ENCODE results near the gene IMMT.

The IMMT gene

DNA sequence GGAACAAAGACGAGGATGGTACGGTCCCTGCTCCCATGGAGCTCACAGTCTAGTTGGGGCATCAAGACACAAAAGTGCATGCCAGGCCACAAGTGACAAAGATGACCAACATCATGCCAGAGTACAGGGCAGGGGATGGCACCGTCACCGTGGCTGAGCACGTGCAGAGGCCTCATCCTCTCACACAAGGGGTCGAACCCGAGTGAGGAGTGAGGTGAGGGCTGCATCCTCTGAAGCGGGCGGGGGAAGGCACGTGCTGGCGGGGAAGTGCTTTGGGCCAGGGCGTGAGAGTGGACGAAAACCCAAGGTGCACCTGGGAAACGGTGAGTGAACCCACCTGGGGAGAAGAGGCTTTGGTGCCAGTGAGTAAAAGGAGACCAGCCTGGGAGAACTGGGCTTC is 45.0 kb upstream of the IMMT start:
- Histone ChIP-seq H3K9ac (no peak overlapping the region), H3K4me3 (ENCODE audit: low read depth, low read length) (no peak overlapping the region), H3K4me1 (no peaks in the 10 kb centered on the region), H3K79me2 (no peaks in the 10 kb centered on the region), H3K27ac (no peak overlapping the region), H3K27me3 (ENCODE audit: control insufficient read depth, insufficient read depth, low read length) (no peaks in the 10 kb centered on the region), H2AFZ (no peak overlapping the region), H3K36me3 (ENCODE audit: control insufficient read depth, insufficient read depth, low read length) (no peaks in the 10 kb centered on the region), H3K9me3 (ENCODE audit: control insufficient read depth, low read length) (no peaks in the 10 kb centered on the region), H3K4me2 (ENCODE audit: low read length) (no peak overlapping the region)
- TF ChIP-seq, protein P1, sequence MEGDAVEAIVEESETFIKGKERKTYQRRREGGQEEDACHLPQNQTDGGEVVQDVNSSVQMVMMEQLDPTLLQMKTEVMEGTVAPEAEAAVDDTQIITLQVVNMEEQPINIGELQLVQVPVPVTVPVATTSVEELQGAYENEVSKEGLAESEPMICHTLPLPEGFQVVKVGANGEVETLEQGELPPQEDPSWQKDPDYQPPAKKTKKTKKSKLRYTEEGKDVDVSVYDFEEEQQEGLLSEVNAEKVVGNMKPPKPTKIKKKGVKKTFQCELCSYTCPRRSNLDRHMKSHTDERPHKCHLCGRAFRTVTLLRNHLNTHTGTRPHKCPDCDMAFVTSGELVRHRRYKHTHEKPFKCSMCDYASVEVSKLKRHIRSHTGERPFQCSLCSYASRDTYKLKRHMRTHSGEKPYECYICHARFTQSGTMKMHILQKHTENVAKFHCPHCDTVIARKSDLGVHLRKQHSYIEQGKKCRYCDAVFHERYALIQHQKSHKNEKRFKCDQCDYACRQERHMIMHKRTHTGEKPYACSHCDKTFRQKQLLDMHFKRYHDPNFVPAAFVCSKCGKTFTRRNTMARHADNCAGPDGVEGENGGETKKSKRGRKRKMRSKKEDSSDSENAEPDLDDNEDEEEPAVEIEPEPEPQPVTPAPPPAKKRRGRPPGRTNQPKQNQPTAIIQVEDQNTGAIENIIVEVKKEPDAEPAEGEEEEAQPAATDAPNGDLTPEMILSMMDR (IDR thresholded peaks at IDR 0.05) = no peak

- Histone ChIP-seq H2AFZ (no peak overlapping the region), H3K4me2 (ENCODE audit: low read length) (no peak overlapping the region), H3K36me3 (ENCODE audit: control insufficient read depth, insufficient read depth, low read length) (no peaks in the 10 kb centered on the region), H3K27me3 (ENCODE audit: control insufficient read depth, insufficient read depth, low read length) (no peaks in the 10 kb centered on the region), H3K9me3 (ENCODE audit: control insufficient read depth, low read length) (no peaks in the 10 kb centered on the region), H3K27ac (no peak overlapping the region), H3K9ac (no peak overlapping the region), H3K4me1 (no peaks in the 10 kb centered on the region), H3K4me3 (ENCODE audit: low read depth, low read length) (no peak overlapping the region), H3K79me2 (no peaks in the 10 kb centered on the region)
- TF ChIP-seq, protein P1 (IDR thresholded peaks at IDR 0.05) = no peak
Measured at GRCh38 chr2:86239745-86240144, 44.5 kb upstream of the IMMT start.

DNA sequence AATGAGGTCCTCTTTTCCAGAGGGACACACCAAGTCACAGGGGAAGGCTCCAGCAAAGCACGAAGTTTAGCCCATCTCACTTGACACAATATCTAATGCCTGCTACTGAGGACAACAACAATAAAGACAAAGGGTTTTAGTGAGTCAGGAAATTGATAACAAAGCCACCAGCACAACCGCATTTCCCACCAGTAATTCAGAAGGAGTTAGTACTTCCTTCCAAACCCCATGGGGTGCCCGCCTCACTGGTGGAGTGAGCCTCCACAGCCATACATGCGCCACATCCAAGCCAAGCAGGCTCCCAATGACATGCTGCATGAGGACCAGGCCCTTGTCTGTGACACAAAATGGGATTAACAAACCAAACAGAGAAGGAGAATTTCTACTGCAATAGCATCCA is 44.1 kb upstream of the IMMT start:
- Histone ChIP-seq H3K27ac (no peak overlapping the region), H3K27me3 (ENCODE audit: control insufficient read depth, insufficient read depth, low read length) (no peaks in the 10 kb centered on the region), H2AFZ (no peak overlapping the region), H3K36me3 (ENCODE audit: control insufficient read depth, insufficient read depth, low read length) (no peaks in the 10 kb centered on the region), H3K4me1 (no peaks in the 10 kb centered on the region), H3K79me2 (no peaks in the 10 kb centered on the region), H3K9me3 (ENCODE audit: control insufficient read depth, low read length) (no peaks in the 10 kb centered on the region), H3K4me2 (ENCODE audit: low read length) (no peak overlapping the region), H3K4me3 (ENCODE audit: low read depth, low read length) (no peak overlapping the region), H3K9ac (no peak overlapping the region)
- TF ChIP-seq, protein P1 (IDR thresholded peaks at IDR 0.05) = no peak

DNA sequence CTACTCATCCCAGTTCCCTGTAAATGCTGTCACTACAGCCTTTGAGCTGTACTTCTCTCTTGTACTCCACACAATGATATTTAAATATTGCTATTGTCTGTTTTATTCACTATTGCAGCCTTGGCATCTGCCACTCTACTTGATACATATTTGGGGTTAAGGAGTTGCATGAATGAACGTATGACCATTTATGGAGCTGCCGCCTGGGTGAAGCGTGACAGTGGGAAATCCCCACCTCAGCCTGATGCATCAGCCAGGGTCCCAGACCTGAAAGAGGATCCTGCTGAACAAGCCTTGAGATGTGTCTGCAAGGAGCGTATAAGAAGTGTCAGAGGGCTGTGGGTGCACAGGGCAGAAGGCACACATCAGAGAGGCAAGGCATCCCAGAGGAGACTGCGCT is 43.1 kb upstream of the IMMT start:
- no peak overlapping the region for H3K9ac ChIP-seq
- no peaks in the 10 kb centered on the region for H3K4me1 ChIP-seq
- no peaks in the 10 kb centered on the region for H3K36me3 ChIP-seq (ENCODE audit: control insufficient read depth, insufficient read depth, low read length)
- H3K4me2 ChIP-seq (ENCODE audit: low read length) = no peak overlapping the region
- H3K79me2 ChIP-seq = no peaks in the 10 kb centered on the region
- no peak overlapping the region for H3K27ac ChIP-seq
- H3K27me3 ChIP-seq (ENCODE audit: control insufficient read depth, insufficient read depth, low read length) = no peaks in the 10 kb centered on the region
- no peak overlapping the region for H2AFZ ChIP-seq
- no peaks in the 10 kb centered on the region for H3K9me3 ChIP-seq (ENCODE audit: control insufficient read depth, low read length)
- no peak overlapping the region for H3K4me3 ChIP-seq (ENCODE audit: low read depth, low read length)
- TF ChIP-seq, protein P1 (IDR thresholded peaks at IDR 0.05) = no peak

DNA sequence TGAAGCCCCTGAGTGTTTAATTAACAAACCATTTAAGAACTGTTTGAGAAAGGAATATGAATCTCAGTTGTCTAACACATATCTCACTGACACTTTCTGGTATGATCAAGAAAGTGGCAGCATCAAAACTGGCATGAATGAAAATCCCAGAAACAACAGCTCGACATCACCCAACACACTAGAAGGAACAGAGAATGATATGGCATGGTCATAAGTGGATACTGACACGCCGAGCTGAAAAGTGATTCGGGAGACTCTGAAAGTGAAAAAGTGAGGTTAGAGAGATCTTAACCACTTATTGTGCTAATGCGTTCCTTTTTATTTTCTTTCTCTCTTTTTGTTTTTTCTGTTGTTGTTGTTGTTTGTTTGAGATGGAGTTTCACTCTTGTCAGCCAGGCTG is 41.9 kb upstream of the IMMT start:
- Histone ChIP-seq H3K36me3 (ENCODE audit: control insufficient read depth, insufficient read depth, low read length) (no peaks in the 10 kb centered on the region), H3K79me2 (no peaks in the 10 kb centered on the region), H3K27ac (no peak overlapping the region), H3K27me3 (ENCODE audit: control insufficient read depth, insufficient read depth, low read length) (no peaks in the 10 kb centered on the region), H3K4me2 (ENCODE audit: low read length) (no peak overlapping the region), H3K4me3 (ENCODE audit: low read depth, low read length) (no peak overlapping the region), H3K9ac (no peak overlapping the region), H3K4me1 (no peaks in the 10 kb centered on the region), H2AFZ (no peak overlapping the region), H3K9me3 (ENCODE audit: control insufficient read depth, low read length) (no peaks in the 10 kb centered on the region)
- TF ChIP-seq, protein P1 (IDR thresholded peaks at IDR 0.05) = no peak

All from parathyroid adenoma (tissue), 2 donors.